IMR-90 (cell line): ENCODE data around the gene TRIP4. TPM values are rescaled to one million over a fixed set of nuclear protein-coding genes. Genes with fewer than 3 reads are reported as not detected.

Experiments used
- ATAC-seq: fragments of 200-7000 bp; cut with Tn5 transposase; 2 replicates; pipeline ENCODE4 v1.9.1; 2020; ENCODE audit warnings: low read depth, mild to moderate bottlenecking, moderate library complexity
- BruUV-seq: library from RNA; stranded (reverse); fragments of 400-500 nt; replicated peaks from 2 replicates; lab custom pipeline; 2021; lab: Mats Ljungman, UMichigan
- CTCF ChIA-PET: fragments of 300-600 bp; formaldehyde crosslinking; extraction: SDS; loops from one replicate; lab custom pipeline; 2021; ENCODE audit warnings: antibody characterized with exemption; lab: Yijun Ruan, JAX
- POLR2A ChIA-PET: fragments of 300-600 bp; sonication (Branson Sonifier 250); formaldehyde crosslinking; loops from one replicate; lab custom pipeline; 2022; ENCODE audit warnings: antibody characterized with exemption; ENCODE audit not compliant: unreplicated experiment; lab: Charles Lee
- DNase-seq: peaks from one replicate; pipeline ENCODE4 v3.0.0; 2013
- H2AFZ ChIP-seq: replicated peaks from 2 replicates; pipeline ENCODE3; 2013; ENCODE audit warnings: low read length, mild to moderate bottlenecking; ENCODE audit not compliant: poor library complexity
- H2AK5ac ChIP-seq: 2 replicates; pipeline ENCODE4 v1.6.1; 2013; ENCODE audit warnings: low read depth, low read length, inconsistent platforms
- H2AK9ac ChIP-seq: replicated peaks from 2 replicates; pipeline ENCODE3; 2013; ENCODE audit warnings: mild to moderate bottlenecking, low read depth, low read length, moderate library complexity; ENCODE audit not compliant: poor library complexity
- H2BK120ac ChIP-seq: 2 replicates; pipeline ENCODE4 v1.6.1; 2013; ENCODE audit warnings: low read depth, low read length, inconsistent platforms
- H2BK15ac ChIP-seq: 3 replicates; pipeline ENCODE4 v1.6.1; 2013; ENCODE audit warnings: low read depth, low read length, inconsistent platforms
- H2BK20ac ChIP-seq: 2 replicates; pipeline ENCODE4 v1.6.1; 2013; ENCODE audit warnings: low read depth, mild to moderate bottlenecking, inconsistent platforms, low read length, moderate library complexity
- H2BK5ac ChIP-seq: 2 replicates; pipeline ENCODE4 v1.6.1; 2013; ENCODE audit warnings: mild to moderate bottlenecking, low read depth, low read length, inconsistent platforms; ENCODE audit not compliant: poor library complexity, severe bottlenecking
- H3K14ac ChIP-seq: replicated peaks from 2 replicates; pipeline ENCODE4 v1.6.1; 2013; ENCODE audit warnings: low read depth, low read length, inconsistent platforms
- H3K18ac ChIP-seq: 2 replicates; pipeline ENCODE4 v1.6.1; 2013; ENCODE audit warnings: low read depth, low read length, control low read depth
- H3K23ac ChIP-seq: 2 replicates; pipeline ENCODE4 v1.6.1; 2013; ENCODE audit warnings: low read depth, low read length, inconsistent platforms
- H3K27ac ChIP-seq: 2 replicates; pipeline ENCODE4 v1.5.1; 2013; ENCODE audit warnings: mild to moderate bottlenecking, control low read depth, low read length; ENCODE audit not compliant: insufficient read depth
- H3K27me3 ChIP-seq: 2 replicates; pipeline ENCODE4 v1.6.1; 2013; ENCODE audit warnings: low read length; ENCODE audit not compliant: control insufficient read depth, insufficient read depth
- H3K36me3 ChIP-seq: 2 replicates; pipeline ENCODE4 v1.6.1; 2013; ENCODE audit warnings: low read length, mixed read lengths; ENCODE audit not compliant: control insufficient read depth, insufficient read depth
- H3K4ac ChIP-seq: 2 replicates; pipeline ENCODE4 v1.6.1; 2013; ENCODE audit warnings: low read depth, low read length, inconsistent platforms
- H3K4me1 ChIP-seq: 2 replicates; pipeline ENCODE4 v1.6.1; 2013; ENCODE audit warnings: low read length, mixed read lengths; ENCODE audit not compliant: control insufficient read depth, insufficient read depth
- H3K4me2 ChIP-seq: 2 replicates; pipeline ENCODE4 v1.6.1; 2013; ENCODE audit warnings: low read depth, mild to moderate bottlenecking, control low read depth, low read length, moderate library complexity
- H3K4me3 ChIP-seq: 2 replicates; pipeline ENCODE4 v1.5.1; 2013; ENCODE audit warnings: low read depth, mild to moderate bottlenecking, control low read depth, low read length, moderate library complexity; ENCODE audit not compliant: insufficient read depth
- H3K56ac ChIP-seq: 2 replicates; pipeline ENCODE4 v1.6.1; 2013; ENCODE audit warnings: low read length, inconsistent platforms; ENCODE audit not compliant: insufficient read depth; ENCODE audit errors: extremely low read depth
- H3K79me1 ChIP-seq, 2 experiments: 2 replicates each; pipeline ENCODE4 v1.6.1; 2013; ENCODE audit warnings: low read length in 2 of 2, inconsistent platforms in 1 of 2, low read depth in 1 of 2
- H3K9ac ChIP-seq: 2 replicates; pipeline ENCODE4 v1.6.1; 2013; ENCODE audit warnings: low read depth, low read length, control low read depth
- H3K9me1 ChIP-seq: 2 replicates; pipeline ENCODE4 v1.6.1; 2013; ENCODE audit warnings: low read length, inconsistent platforms; ENCODE audit not compliant: insufficient read depth
- H3K9me3 ChIP-seq: 2 replicates; pipeline ENCODE4 v1.6.1; 2013; ENCODE audit warnings: low read length; ENCODE audit not compliant: control insufficient read depth, insufficient read depth
- H4K20me1 ChIP-seq: 2 replicates; pipeline ENCODE4 v1.6.1; 2013; ENCODE audit warnings: low read length, inconsistent platforms; ENCODE audit not compliant: insufficient read depth
- H4K5ac ChIP-seq: 2 replicates; pipeline ENCODE4 v1.6.1; 2013; ENCODE audit warnings: mild to moderate bottlenecking, low read depth, low read length, control low read depth
- H4K8ac ChIP-seq, 2 experiments: 2 replicates each; pipeline ENCODE4 v1.6.1; 2013; ENCODE audit warnings: low read depth in 2 of 2, low read length in 2 of 2, control low read depth in 1 of 2, inconsistent platforms in 1 of 2
- H4K91ac ChIP-seq: 2 replicates; pipeline ENCODE4 v1.6.1; 2013; ENCODE audit warnings: low read depth, low read length, inconsistent platforms; ENCODE audit not compliant: insufficient read depth
- CTCF ChIP-seq: conservative IDR thresholded peaks from 2 replicates; pipeline ENCODE4 v1.5.1; 2012; ENCODE audit warnings: mild to moderate bottlenecking, low read depth, low read length, improper control_type of control experiment
- FOS ChIP-seq: fragments of 150-350 bp; IDR thresholded peaks from 2 replicates; pipeline ENCODE4 v1.6.1; 2016; ENCODE audit warnings: low read depth, low read length
- MAZ ChIP-seq: IDR thresholded peaks from 2 replicates; pipeline ENCODE4 v1.6.1; 2012; ENCODE audit warnings: low read depth, mild to moderate bottlenecking, low read length, improper control_type of control experiment, moderate library complexity, borderline replicate concordance
- RAD21 ChIP-seq: IDR thresholded peaks from 2 replicates; pipeline ENCODE4 v1.6.1; 2012; ENCODE audit warnings: low read length, improper control_type of control experiment
- RFX5 ChIP-seq: IDR thresholded peaks from 2 replicates; pipeline ENCODE4 v1.8.0; 2012; ENCODE audit warnings: low read depth, mild to moderate bottlenecking, low read length, moderate library complexity
- dilution Hi-C: fragments of 300-500 bp; cut with HindIII; formaldehyde crosslinking; loops from one replicate; pipeline ENCODE4 v1.14.3; 2018; ENCODE audit warnings: low sequenced_read_pairs; ENCODE audit not compliant: unreplicated experiment
- in situ Hi-C: fragments of 300-500 bp; cut with MboI; formaldehyde crosslinking; loops from 3 replicates; pipeline ENCODE4 v1.14.3; 2019; ENCODE audit warnings: low sequenced_read_pairs, inconsistent platforms, mixed read lengths
- intact Hi-C: fragments of 100-400 bp; cut with micrococcal nuclease; formaldehyde crosslinking; loops from 2 replicates; pipeline ENCODE4 v1.10.0; 2022
- polyA plus RNA-seq, 3 experiments: library from polyadenylated mRNA; depleted of rRNA; stranded (reverse); fragments of >200 nt; gene quantifications; 2 replicates each; pipeline ENCODE4 v1.2.3, GENCODE V29; 2012; ENCODE audit warnings: low replicate concordance in 1 of 3
- total RNA-seq: library from RNA; depleted of rRNA; stranded (reverse); fragments of >200 nt; gene quantifications from 2 replicates; pipeline ENCODE4 v1.2.3, GENCODE V29; 2012

The TRIP4 gene
- total and polyA plus RNA-seq, 2 of the 4 experiments (the other 2 are of a cell fraction): 13.1 to 19.4 TPM

- no TSS peak for BruUV-seq
- Histone ChIP-seq H3K36me3 (peaks cover 7% of the 10 kb centered on the region), H3K56ac (no peak overlapping the region), H3K14ac (no peak overlapping the region), H4K5ac (no peak overlapping the region), H3K27ac (no peak overlapping the region), H3K4ac (no peak overlapping the region), H2AFZ (no peak overlapping the region), H2BK15ac (no peak overlapping the region), H3K4me2 (no peak overlapping the region), H4K91ac (no peak overlapping the region), H3K23ac (peak overlapping the region; percentile 25; the same call in 1 of the 2 replicates), H3K4me3 (no peak overlapping the region), H3K18ac (no peak overlapping the region), H3K9ac (no peak overlapping the region), H2BK20ac (no peak overlapping the region), H3K9me1 (no peaks in the 10 kb centered on the region; the same call in 1 of the 2 replicates), H3K79me1 (peaks cover 6 to 12% of the 10 kb centered on the region in 2 experiments; a peak in 2 of 4 replicates), H4K8ac (no peak overlapping the region), H3K9me3 (no peaks in the 10 kb centered on the region), H2AK5ac (no peak overlapping the region), H2AK9ac (no peak overlapping the region), H2BK120ac (no peak overlapping the region), H3K4me1 (peaks cover 14% of the 10 kb centered on the region), H4K20me1 (no peaks in the 10 kb centered on the region), H2BK5ac (no peak overlapping the region), H3K27me3 (no peaks in the 10 kb centered on the region)
- in situ Hi-C loops (no loop called here), intact Hi-C loops (no loop called here), dilution Hi-C loops (no loop called here)
- DNase-seq (no peak), ATAC-seq (no peak)
- CTCF ChIA-PET: no interaction called here
- no peak for TF ChIP-seq MAZ
- no peak for TF ChIP-seq CTCF
- no peak for TF ChIP-seq RAD21
- no peak for TF ChIP-seq RFX5
- no peak for TF ChIP-seq FOS
- POLR2A ChIA-PET: no interaction called here
Observed at GRCh38 chr15:64454282-64454681, 66.6 kb downstream of the TRIP4 start.
